ENCODE results near the gene POU2AF1. TPM values are rescaled to one million over a fixed set of nuclear protein-coding genes. Genes with fewer than 3 reads are reported as not detected.

Gene POU2AF1
- polyA plus RNA-seq (2013, experiment 1 of 2; ENCODE audit: insufficient read length): not detected
- not detected for polyA plus RNA-seq (2013, experiment 2 of 2; ENCODE audit: insufficient read length)

GRCh38 chr11:111378861-111379601 is at the start of gene POU2AF1:
Gene POU2AF1 (minus strand): TSS chr11:111379275. CDS start chr11:111379177, 98 bp downstream.
- DNase-seq: peak; percentile 5

GRCh38 chr11:111428113-111428876 is 49.2 kb upstream of the POU2AF1 start:
- no peak for DNase-seq

GRCh38 chr11:111427471-111427912 is 48.4 kb upstream of the POU2AF1 start:
- no peak for DNase-seq

GRCh38 chr11:111426617-111427016 is 47.5 kb upstream of the POU2AF1 start:
- no peak for DNase-seq

GRCh38 chr11:111423250-111423615 is 44.2 kb upstream of the POU2AF1 start:
- no peak for DNase-seq

GRCh38 chr11:111422494-111423249 is 43.6 kb upstream of the POU2AF1 start:
- peak; percentile 28 for DNase-seq

- DNase-seq: no peak
Measured at GRCh38 chr11:111421251-111421650, 42.2 kb upstream of the POU2AF1 start.

GRCh38 chr11:111419641-111420327 is 40.7 kb upstream of the POU2AF1 start:
- no peak for DNase-seq

- no peak for DNase-seq
Measured at GRCh38 chr11:111419181-111419580, 40.1 kb upstream of the POU2AF1 start.

- no peak for DNase-seq
Measured at GRCh38 chr11:111418436-111418787, 39.3 kb upstream of the POU2AF1 start.

GRCh38 chr11:111417766-111418435 is 38.8 kb upstream of the POU2AF1 start:
- peak; percentile 15 for DNase-seq

GRCh38 chr11:111417011-111417765 is 38.1 kb upstream of the POU2AF1 start:
- DNase-seq: no peak

GRCh38 chr11:111416231-111416960 is 37.3 kb upstream of the POU2AF1 start:
- DNase-seq: no peak

- DNase-seq: no peak
Measured at GRCh38 chr11:111414936-111415335, 35.9 kb upstream of the POU2AF1 start.

GRCh38 chr11:111414267-111414931 is 35.3 kb upstream of the POU2AF1 start:
- DNase-seq: no peak

- DNase-seq: no peak
Measured at GRCh38 chr11:111413849-111414248, 34.8 kb upstream of the POU2AF1 start.

GRCh38 chr11:111412293-111412692 is 33.2 kb upstream of the POU2AF1 start:
- no peak for DNase-seq

- DNase-seq: no peak
Measured at GRCh38 chr11:111411456-111411855, 32.4 kb upstream of the POU2AF1 start.

GRCh38 chr11:111410951-111411350 is 31.9 kb upstream of the POU2AF1 start:
- no peak for DNase-seq

GRCh38 chr11:111409915-111410314 is 30.8 kb upstream of the POU2AF1 start:
- no peak for DNase-seq
